ENCODE data around the gene RRM1.
"Not testable (repeated sequence)": the region's sequence is repeated elsewhere in the genome, so short reads cannot be mapped to it uniquely, and the experiment has no call there.

The RRM1 gene

DNA sequence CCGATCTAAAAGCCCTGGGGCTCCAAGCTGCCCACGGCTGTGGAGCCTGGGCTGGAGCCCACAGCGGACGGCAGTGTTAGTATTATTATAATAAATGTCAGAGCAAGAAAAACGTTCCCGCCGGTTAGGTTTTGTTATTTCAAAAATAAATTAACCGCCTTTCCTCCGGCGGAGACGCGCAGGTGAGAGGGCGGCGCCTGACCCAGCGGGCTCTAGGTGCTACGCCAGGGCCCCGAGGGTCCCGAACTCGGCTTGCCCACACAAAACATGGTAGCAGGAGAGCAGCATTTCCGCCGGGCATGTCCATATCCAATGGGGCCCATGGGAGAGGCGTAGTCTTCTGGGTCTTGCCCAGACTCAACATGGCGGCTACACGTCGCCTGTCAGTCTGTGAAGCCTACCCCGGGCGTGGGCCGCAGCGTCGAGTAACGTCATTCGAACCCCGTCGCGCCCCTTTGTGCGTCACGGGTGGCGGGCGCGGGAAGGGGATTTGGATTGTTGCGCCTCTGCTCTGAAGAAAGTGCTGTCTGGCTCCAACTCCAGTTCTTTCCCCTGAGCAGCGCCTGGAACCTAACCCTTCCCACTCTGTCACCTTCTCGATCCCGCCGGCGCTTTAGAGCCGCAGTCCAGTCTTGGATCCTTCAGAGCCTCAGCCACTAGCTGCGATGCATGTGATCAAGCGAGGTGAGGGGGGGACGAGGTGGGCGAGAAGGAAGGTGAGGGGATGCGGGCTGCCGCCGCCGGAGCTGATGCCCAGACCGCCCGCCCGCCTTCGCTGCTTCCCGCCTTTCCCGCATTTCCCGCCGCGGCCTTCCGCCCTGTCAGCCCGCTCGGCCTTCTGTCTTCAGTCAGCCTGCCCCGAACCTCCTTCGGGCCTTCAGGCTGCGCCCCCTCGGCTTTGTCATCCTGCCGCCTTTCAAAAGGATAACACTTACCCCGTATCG lies at the start of gene RRM1:
RRM1 (plus strand) TSS at position 452 of the 944 bp plus-strand sequence; CDS start at position 666, 214 bp downstream.
- TF ChIP-seq, protein P1, sequence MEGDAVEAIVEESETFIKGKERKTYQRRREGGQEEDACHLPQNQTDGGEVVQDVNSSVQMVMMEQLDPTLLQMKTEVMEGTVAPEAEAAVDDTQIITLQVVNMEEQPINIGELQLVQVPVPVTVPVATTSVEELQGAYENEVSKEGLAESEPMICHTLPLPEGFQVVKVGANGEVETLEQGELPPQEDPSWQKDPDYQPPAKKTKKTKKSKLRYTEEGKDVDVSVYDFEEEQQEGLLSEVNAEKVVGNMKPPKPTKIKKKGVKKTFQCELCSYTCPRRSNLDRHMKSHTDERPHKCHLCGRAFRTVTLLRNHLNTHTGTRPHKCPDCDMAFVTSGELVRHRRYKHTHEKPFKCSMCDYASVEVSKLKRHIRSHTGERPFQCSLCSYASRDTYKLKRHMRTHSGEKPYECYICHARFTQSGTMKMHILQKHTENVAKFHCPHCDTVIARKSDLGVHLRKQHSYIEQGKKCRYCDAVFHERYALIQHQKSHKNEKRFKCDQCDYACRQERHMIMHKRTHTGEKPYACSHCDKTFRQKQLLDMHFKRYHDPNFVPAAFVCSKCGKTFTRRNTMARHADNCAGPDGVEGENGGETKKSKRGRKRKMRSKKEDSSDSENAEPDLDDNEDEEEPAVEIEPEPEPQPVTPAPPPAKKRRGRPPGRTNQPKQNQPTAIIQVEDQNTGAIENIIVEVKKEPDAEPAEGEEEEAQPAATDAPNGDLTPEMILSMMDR (conservative IDR thresholded peaks at IDR 0.05): no peak
- peak within 1 kb of the TSS; percentile 93 for H3K27ac ChIP-seq

DNA sequence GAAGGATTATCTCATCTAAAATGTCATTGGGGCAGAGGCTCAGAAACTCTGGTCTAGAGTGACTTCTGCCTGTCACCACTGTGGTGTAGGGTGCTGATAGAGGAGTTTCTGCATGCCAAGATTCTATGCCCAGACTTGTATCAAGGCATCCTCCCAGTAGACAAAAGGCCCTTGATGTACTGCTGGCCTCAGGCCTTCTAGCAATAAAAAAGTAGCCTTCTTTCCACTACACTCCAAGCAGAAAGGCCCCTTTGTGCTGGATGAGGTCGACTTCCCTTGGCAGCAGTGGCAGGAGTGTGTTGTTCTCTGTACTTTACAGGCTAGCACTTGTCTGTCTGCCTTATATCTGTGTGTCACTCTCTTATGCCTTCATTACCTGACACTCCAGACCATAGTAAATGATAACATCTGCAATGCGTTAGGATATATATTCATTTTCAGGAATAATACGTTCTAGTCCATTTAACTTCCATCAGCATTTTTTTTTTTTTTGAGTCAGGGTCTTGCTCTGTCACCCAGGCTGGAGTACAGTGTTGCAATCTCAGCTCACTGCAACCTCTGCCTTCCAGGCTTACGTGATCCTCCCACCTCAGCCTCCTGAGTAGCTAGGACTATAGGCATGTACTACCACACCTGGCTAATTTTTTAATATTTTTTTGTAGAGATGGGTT lies 49.5 kb upstream of the RRM1 start:
- H3K27ac ChIP-seq: no peak overlapping the region

DNA sequence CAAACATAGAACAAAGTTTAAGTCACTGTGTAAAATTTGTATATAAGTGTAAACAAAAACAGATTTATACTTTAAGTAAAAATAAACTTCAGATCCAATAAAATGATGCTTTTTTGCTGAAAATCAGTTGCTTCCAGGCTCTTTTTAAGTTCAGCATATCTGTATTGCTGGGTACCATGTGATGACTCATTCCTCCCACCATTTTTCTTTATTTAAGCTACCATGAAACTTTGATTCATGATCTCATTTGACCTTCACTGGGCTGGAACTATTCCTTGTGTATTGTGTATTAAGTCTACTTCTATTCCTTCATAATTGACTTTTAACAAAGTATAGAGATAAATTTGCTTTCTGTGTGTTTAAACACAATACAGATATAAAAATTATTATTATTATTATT lies 46.3 kb upstream of the RRM1 start:
- TF ChIP-seq, protein P1 (conservative IDR thresholded peaks at IDR 0.05): no peak
- no peak overlapping the region for H3K27ac ChIP-seq

More for the DNA sequence above, 49.5 kb upstream of the RRM1 start:
- TF ChIP-seq, protein P1 (conservative IDR thresholded peaks at IDR 0.05): no peak

DNA sequence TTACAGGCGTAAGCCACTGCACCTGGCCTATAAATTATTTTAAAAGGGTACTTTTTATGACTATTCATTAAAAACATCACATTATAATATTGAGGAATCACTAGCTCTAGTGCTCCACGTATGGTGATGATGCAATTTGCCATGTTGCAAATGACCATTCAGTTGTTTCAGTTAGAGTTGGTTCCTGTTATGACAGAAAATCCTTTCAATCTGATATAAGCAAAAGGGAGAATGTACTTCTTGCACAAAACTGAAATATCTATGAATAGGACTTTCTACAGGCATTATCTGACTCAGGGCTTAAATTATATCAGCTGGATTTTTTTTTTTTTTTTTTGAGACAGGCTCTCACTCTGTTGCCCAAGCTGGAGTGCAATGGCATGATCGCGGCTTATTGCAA lies 45.6 kb upstream of the RRM1 start:
- TF ChIP-seq, protein P1 (conservative IDR thresholded peaks at IDR 0.05): no peak

DNA sequence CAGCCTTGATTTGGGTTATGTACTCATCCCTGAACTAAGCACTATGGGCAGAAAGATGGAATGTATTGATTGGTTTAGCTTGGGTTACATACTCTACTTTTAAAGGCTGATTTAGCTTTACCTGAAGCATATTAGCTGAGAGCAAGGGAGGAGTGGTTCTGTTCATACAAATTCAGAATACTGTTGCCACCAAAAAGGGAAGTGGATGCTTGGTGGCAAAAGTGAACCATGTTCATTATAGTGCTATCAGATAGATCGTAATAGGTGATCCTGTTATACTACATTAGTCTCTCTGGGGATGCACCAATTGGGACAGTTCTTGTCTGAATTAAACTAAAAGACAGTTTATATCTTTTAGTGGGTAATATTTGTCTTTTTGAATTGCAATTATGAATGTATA lies 44.5 kb upstream of the RRM1 start:
- H3K27ac ChIP-seq: no peak overlapping the region
- TF ChIP-seq, protein P1 (conservative IDR thresholded peaks at IDR 0.05): no peak

More for the DNA sequence above, 45.6 kb upstream of the RRM1 start:
- H3K27ac ChIP-seq: no peak overlapping the region

DNA sequence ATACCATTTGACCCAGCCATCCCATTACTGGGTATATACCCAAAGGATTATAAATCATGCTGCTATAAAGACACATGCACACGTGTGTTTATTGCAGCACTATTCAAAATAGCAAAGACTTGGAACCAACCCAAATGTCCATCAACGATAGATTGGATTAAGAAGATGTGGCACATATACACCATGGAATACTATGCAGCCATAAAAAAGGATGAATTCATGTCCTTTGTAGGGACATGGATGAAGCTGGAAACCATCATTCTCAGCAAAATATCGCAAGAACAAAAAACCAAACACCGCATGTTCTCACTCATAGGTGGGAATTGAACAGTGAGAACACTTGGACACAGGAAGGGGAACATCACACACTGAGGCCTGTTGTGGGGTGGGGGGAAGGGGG lies 41.4 kb upstream of the RRM1 start:
- not testable (repeated sequence) for H3K27ac ChIP-seq

DNA sequence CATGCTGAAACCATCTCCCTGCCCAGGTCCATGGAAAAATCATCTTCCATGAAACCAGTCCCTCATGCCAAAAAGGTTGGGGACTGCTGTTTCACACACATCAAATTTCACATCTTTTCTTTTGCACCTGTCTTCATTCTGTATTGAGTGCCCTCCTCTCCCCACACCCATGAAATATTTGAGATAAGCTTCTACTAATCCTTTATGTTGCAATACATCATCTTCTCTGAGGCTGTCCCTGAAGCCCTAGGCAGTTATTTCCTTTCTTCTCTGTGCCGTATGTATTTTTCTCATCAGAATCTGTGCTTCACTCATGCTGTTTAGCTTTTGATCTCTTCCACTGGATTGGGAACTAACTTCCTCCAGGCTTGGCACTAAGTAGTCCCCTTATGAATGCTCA lies 40.0 kb upstream of the RRM1 start:
- TF ChIP-seq, protein P1 (conservative IDR thresholded peaks at IDR 0.05): no peak
- H3K27ac ChIP-seq: no peak overlapping the region
